NCI-H774 (cell line): Measurements from ENCODE around the gene DSTYK.

Experiments used
- DNase-seq: peaks from one replicate; lab custom pipeline; 2025; lab: John Stamatoyannopoulos, UW

The DSTYK gene

GRCh38 chr1:205124726-205125125 lies 86.8 kb downstream of the DSTYK start:
- DNase-seq: no peak

DNA sequence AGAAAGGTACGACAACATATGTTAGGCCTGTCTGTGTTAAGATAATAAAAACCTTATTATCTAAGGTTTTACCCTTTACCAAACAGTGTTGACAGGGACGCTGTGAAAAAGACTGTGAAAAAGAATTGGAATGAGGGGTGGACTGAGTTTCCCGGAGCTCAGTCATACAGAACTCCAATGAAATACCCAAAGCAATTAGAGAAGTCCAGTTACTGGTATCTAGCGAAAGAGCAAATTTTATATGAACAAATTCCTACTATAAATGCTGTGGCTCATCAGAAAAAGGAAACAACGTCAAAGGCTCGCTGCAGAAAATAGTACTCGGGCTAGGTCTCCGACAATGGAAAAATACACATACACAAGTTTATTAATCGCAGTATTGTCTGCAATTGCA lies 89.0 kb downstream of the DSTYK start:
- DNase-seq: no peak

DNA sequence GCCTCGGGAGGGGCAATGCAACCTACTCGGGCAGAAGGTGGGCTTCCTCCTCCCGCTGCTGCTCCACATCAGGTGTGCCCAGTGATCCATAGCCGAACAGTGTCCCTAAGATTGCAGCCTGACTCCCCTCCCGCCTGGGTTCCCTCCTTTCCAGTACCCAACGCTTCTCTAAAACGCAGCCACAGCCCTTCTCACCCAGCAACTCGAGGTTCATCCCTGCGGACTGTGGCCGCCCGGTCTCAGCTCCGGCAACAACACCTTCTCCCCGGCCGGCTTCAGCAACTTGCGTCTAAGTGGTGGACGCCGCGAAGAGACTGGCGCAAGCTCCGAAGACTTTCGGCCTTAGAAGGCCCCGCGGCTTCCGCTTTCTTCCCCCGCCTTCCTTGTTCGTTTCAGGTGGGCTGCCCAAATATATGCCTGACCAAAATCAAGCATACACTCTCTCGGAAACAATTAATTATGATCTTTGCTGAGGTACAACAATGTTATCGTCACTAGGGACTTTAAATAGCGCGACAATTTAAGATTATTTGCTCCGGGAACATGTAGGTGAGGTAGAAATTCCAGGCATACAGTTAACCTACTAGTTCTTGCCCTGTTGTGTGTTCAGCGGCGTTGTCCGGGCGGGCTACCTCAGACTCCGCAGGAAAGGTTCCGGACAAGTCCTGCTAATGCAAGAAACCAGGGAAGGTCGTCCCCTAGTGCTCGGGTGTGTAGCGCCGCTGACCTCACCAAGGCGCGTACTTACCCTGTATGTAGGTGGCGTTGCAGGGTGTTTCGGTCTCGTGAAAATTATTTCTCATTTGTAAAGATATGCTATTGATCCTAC lies 89.6 kb downstream of the DSTYK start, which contains the start of gene RBBP5:
RBBP5 (minus strand) TSS at position 319 of the 829 bp plus-strand sequence; CDS start at position 214, 105 bp downstream.
- DNase-seq: peak; percentile 95

GRCh38 chr1:205118752-205119151 lies 92.8 kb downstream of the DSTYK start:
- DNase-seq: no peak

DNA sequence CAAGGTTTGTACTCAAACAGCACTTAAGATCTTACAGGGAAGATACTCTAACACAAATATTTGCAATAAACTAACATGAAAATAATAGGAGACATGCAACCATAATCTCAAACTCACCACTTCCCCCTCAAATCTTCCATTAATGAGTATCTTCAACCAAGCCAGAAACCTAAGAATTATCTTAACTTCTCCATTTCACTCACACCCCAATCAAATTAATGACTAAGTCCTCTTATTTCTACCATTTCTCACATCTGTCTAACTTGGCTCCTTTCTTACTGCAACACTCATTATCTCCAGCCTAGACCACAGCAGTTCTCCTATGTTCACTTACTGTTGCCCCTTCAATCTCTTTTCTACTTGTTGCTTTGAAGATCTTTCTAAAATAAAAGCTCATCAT lies 100.1 kb downstream of the DSTYK start:
- DNase-seq: no peak

DNA sequence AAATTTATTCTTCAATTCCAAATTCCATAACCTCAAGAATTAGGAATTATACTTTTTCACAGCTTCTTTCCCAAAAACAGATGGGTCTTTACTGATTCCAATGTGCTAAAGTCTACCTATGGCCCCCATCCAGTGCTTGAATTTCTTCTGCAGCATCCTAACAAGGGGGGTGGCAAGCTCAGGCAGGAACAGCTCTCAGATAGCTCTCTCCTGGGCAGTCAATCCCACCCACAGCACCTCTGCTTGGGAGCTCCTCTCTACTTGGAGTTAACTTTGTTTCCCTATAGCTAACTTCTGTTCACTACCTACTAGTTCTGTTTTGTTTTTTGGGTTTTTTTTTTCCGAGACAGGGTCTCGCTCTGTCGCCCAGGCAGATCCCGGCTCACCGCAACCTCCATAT lies 101.8 kb downstream of the DSTYK start:
- no peak for DNase-seq

DNA sequence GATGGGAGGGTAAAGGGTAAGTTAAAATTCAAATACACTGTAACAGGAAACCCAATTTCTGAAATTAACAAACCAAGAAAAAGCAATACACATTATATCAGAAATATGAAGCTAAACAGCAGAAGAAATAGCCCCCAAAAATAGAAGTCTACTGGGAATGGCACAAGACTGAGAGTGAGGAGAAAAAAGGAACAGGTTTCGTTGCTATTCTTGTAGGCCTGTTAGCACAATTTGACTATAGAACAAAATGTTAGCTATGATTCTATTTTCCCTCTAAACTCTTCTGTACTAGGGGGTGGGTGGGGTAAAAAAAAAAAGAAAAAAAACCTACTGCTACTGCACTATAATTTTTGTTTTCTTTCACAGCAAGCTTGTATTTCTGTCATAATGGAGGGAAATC lies 102.2 kb downstream of the DSTYK start:
- no peak for DNase-seq

DNA sequence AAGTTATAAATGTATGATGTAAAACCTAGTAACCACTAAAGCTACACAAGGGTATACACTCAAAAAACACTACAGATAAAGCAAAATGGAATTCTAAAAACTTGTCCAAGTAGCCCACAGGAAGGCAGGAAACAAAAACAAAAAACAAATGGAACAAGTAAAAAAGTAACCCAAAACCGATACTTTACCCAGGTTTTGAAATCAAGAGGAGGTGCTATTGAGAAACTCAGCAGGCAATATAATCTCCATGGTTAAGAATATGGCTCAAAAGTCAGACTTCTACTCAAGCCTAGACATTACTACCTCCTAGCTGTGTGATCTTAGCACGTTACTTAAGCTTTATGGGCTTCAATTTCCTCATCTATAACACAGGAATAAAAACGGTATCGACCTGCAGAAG lies 103.0 kb downstream of the DSTYK start:
- no peak for DNase-seq

GRCh38 chr1:205107327-205107726 lies 104.2 kb downstream of the DSTYK start:
- no peak for DNase-seq

DNA sequence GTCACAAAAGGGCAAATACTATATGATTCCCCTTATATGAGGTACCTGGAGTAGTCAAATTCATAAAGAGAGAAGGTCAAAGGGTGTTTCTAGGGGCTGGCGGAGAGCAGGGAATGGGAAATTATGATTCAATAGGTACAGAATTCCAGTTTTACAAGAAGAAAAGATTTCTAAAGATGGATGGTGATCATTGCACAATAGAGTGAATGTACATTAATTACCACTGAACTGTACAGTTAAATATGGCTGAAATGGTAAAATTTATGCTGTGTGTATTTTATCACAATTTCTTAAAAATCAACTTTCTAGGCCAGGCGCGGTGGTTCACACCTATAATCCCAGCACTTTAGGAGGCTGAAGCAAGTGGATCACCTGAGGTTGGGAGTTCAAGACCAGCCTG lies 109.1 kb downstream of the DSTYK start:
- DNase-seq: no peak

- no peak for DNase-seq
Measured at GRCh38 chr1:205098242-205098641, 113.3 kb downstream of the DSTYK start.

DNA sequence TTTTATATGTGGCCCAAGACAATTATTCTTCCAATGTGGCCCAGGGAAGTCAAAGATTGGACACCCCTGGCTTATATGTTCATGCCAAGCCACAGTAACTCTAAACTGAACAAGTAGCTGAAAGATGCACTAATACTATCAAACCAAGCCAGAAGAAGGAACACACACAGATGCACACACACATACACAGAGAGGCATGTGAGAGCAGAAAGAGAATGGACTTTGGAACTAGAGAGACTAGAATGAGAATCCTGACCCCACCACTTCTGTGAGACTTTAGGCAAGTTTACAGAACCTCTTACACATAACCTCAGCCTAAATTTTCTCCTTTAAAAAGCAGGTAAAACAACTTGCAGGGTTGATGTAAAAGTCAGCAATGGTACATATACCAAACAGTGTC lies 116.1 kb downstream of the DSTYK start:
- DNase-seq: no peak
